Skeletal muscle cell (primary cell): ENCODE data around the gene GLT6D1.

Experiments used
- DNase-seq: peaks from one replicate; pipeline ENCODE4 v3.0.0-alpha.2; 2010; ENCODE audit warnings: low read depth
- H3K4me3 ChIP-seq: 2 replicates; pipeline ENCODE4 v1.5.1; 2011; ENCODE audit warnings: low read depth, mild to moderate bottlenecking, control low read depth, low read length, moderate library complexity

GLT6D1 gene

GRCh38 chr9:135574943-135575342, 64.4 kb downstream of the GLT6D1 start:
- no peak overlapping the region for H3K4me3 ChIP-seq
- no peak for DNase-seq

DNA sequence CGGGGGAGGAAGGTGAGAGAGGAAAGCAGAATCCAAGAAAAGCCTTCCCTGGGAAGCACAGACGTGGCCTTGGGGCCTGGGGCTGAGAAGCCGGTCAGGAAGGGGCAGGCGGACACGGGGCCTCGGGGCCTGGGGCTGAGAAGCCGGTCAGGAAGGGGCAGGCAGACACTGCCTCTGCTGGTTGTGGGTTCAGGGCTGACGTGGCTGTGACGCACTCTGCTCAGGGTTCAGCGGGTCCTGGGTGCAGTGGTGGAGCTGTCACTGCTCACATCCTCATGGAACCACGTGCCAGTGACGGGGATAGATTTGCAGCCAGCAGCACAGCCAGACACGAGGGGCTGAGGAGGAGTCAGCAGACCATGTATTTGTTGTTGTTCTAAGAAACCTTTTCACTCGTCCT, 65.0 kb downstream of the GLT6D1 start:
- DNase-seq: no peak
- no peak overlapping the region for H3K4me3 ChIP-seq
